ENCODE data around the gene UBE3C. TPM values are rescaled to one million over a fixed set of nuclear protein-coding genes. Genes with fewer than 3 reads are reported as not detected.
A peak's percentile ranks its signal among the peaks of the same experiment; 100 is the strongest.

UBE3C gene
- total and polyA plus RNA-seq, 9 of the 15 experiments (the other 6 are each of a cell fraction or from before 2014, with no cell fraction given), result 9.6 to 91.7 (median 75.4) TPM

DNA sequence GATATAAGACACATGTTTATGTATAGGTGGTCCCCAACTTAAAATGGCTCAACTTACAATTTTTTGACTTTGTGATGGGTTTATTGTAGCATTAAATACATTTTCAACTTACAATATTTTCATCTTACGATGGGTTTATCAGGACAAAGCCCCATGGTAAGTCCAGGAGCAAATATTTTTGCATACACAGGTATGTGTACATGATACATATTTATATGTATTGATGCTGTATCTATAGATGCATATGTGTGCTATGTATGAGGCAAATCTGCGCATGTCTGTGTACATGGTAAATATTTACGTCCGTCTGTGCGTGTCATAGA is 664 bp upstream of the UBE3C start (continued):
- no peak for TF ChIP-seq KLF13 (tag; IDR thresholded peaks at IDR 0.05; ENCODE audit: borderline replicate concordance, low read depth)
- TF ChIP-seq, protein P1, sequence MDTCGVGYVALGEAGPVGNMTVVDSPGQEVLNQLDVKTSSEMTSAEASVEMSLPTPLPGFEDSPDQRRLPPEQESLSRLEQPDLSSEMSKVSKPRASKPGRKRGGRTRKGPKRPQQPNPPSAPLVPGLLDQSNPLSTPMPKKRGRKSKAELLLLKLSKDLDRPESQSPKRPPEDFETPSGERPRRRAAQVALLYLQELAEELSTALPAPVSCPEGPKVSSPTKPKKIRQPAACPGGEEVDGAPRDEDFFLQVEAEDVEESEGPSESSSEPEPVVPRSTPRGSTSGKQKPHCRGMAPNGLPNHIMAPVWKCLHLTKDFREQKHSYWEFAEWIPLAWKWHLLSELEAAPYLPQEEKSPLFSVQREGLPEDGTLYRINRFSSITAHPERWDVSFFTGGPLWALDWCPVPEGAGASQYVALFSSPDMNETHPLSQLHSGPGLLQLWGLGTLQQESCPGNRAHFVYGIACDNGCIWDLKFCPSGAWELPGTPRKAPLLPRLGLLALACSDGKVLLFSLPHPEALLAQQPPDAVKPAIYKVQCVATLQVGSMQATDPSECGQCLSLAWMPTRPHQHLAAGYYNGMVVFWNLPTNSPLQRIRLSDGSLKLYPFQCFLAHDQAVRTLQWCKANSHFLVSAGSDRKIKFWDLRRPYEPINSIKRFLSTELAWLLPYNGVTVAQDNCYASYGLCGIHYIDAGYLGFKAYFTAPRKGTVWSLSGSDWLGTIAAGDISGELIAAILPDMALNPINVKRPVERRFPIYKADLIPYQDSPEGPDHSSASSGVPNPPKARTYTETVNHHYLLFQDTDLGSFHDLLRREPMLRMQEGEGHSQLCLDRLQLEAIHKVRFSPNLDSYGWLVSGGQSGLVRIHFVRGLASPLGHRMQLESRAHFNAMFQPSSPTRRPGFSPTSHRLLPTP (IDR thresholded peaks at IDR 0.05; ENCODE audit: borderline replicate concordance, extremely low read depth, insufficient read length), result no peak
- TF ChIP-seq, protein P2, sequence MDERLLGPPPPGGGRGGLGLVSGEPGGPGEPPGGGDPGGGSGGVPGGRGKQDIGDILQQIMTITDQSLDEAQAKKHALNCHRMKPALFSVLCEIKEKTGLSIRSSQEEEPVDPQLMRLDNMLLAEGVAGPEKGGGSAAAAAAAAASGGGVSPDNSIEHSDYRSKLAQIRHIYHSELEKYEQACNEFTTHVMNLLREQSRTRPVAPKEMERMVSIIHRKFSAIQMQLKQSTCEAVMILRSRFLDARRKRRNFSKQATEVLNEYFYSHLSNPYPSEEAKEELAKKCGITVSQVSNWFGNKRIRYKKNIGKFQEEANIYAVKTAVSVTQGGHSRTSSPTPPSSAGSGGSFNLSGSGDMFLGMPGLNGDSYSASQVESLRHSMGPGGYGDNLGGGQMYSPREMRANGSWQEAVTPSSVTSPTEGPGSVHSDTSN (CRISPR knock-in tag; IDR thresholded peaks at IDR 0.05; ENCODE audit: low read depth), result no peak
- TF ChIP-seq, protein P2 (tag; conservative IDR thresholded peaks at IDR 0.05; ENCODE audit: low read depth), result no peak
- TF ChIP-seq KHSRP (IDR thresholded peaks at IDR 0.05), result no peak
- peak; percentile 27; the same call in 1 of the 2 replicates for TF ChIP-seq LCOR (CRISPR knock-in tag; IDR thresholded peaks at IDR 0.05)
- TF ChIP-seq SAFB2 (IDR thresholded peaks at IDR 0.05; ENCODE audit: borderline replicate concordance, low read depth, low read length, severe bottlenecking), result no peak
- TF ChIP-seq SP1 (CRISPR knock-in tag; IDR thresholded peaks at IDR 0.05), result no peak
- TF ChIP-seq POLR2A (conservative IDR thresholded peaks at IDR 0.05), result no peak
- TF ChIP-seq, protein P3, sequence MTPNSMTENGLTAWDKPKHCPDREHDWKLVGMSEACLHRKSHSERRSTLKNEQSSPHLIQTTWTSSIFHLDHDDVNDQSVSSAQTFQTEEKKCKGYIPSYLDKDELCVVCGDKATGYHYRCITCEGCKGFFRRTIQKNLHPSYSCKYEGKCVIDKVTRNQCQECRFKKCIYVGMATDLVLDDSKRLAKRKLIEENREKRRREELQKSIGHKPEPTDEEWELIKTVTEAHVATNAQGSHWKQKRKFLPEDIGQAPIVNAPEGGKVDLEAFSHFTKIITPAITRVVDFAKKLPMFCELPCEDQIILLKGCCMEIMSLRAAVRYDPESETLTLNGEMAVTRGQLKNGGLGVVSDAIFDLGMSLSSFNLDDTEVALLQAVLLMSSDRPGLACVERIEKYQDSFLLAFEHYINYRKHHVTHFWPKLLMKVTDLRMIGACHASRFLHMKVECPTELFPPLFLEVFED (CRISPR knock-in tag; conservative IDR thresholded peaks at IDR 0.05), result no peak
- peak; percentile 66 for TF ChIP-seq HDAC2 (IDR thresholded peaks at IDR 0.05)
- no peak for TF ChIP-seq MYC (IDR thresholded peaks at IDR 0.05; ENCODE audit: low read depth, low read length)
- TF ChIP-seq MYC (CRISPR knock-in tag; IDR thresholded peaks at IDR 0.05; ENCODE audit: borderline replicate concordance, low read depth), result no peak
- TF ChIP-seq, protein P4, sequence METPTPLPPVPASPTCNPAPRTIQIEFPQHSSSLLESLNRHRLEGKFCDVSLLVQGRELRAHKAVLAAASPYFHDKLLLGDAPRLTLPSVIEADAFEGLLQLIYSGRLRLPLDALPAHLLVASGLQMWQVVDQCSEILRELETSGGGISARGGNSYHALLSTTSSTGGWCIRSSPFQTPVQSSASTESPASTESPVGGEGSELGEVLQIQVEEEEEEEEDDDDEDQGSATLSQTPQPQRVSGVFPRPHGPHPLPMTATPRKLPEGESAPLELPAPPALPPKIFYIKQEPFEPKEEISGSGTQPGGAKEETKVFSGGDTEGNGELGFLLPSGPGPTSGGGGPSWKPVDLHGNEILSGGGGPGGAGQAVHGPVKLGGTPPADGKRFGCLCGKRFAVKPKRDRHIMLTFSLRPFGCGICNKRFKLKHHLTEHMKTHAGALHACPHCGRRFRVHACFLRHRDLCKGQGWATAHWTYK (CRISPR knock-in tag; IDR thresholded peaks at IDR 0.05), result no peak
- no peak for TF ChIP-seq FOXK2 (conservative IDR thresholded peaks at IDR 0.05 in 1 of 2, IDR thresholded peaks at IDR 0.05 in 1 of 2; ENCODE audit: low read depth in 2 of 2)
- TF ChIP-seq CREM (IDR thresholded peaks at IDR 0.05; ENCODE audit: low read depth), result no peak
- no peak for TF ChIP-seq FOXP1 (CRISPR knock-in tag; IDR thresholded peaks at IDR 0.05)
- TF ChIP-seq ZNF12 (CRISPR knock-in tag; IDR thresholded peaks at IDR 0.05), result no peak
- no peak for TF ChIP-seq TAF15 (IDR thresholded peaks at IDR 0.05; ENCODE audit: low read depth, low read length)
- TF ChIP-seq PURB (CRISPR knock-in tag; IDR thresholded peaks at IDR 0.05; ENCODE audit: low read depth), result no peak
- no peak for TF ChIP-seq NEUROD1 (IDR thresholded peaks at IDR 0.05; ENCODE audit: borderline replicate concordance, low read depth, low read length, partially characterized antibody)
- no peak for TF ChIP-seq ZNF561 (CRISPR knock-in tag; conservative IDR thresholded peaks at IDR 0.05)

All from K562 (cell line).